ENCODE data around the gene RAB40B. TPM values are rescaled to one million over a fixed set of nuclear protein-coding genes. Genes with fewer than 3 reads are reported as not detected.
"Not testable (repeated sequence)": the region's sequence is repeated elsewhere in the genome, so short reads cannot be mapped to it uniquely, and the experiment has no call there.

RAB40B gene
- total and polyA plus RNA-seq, 4 experiments from 2014 or later, result 2.6 to 5.8 (median 4.5) TPM

DNA sequence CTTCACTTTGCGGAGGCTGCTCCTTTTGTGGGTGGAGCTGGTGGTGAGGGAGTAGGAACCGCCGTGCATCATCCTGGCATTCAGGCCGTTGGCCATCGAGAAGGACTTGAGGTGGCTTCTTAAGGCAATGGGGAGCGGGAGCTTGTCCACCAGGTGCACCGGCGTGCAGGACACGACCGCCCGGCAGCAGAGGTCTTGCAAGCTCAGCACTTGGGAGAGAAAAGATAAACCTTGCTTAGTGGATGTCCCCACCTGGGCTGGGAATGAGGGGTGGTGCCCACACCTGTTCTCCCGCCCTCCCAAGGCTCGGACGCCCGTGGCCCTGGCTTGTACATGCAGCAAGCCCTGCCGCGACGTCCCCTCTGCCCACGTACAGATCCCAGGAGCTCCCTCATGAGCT is 40.6 kb downstream of the RAB40B start:
- no peak overlapping the region for H3K4me3 ChIP-seq (ENCODE audit: low read length in 2 of 2)
- H3K4me3 Mint-ChIP-seq, result no peak overlapping the region
- intact Hi-C loops (cut with micrococcal nuclease), result no loop called here
- H3K27ac ChIP-seq (ENCODE audit: low read depth, low read length), result no peak overlapping the region
- no peaks in the 10 kb centered on the region for H3K4me1 ChIP-seq (ENCODE audit: insufficient read depth, low read length)
- DNase-seq, result no peak
- POLR2A ChIA-PET (ENCODE audit: partially characterized antibody), result no interaction called here
- no peaks in the 10 kb centered on the region for H3K27me3 Mint-ChIP-seq
- no peak overlapping the region for H3K27ac Mint-ChIP-seq
- H3K9me3 ChIP-seq (ENCODE audit: control insufficient read depth in 1 of 2, low read length in 2 of 2), result no peaks in the 10 kb centered on the region
- CTCF ChIA-PET (ENCODE audit: partially characterized antibody), result no interaction called here
- H3K4me1 Mint-ChIP-seq, result no peaks in the 10 kb centered on the region
- no peaks in the 10 kb centered on the region for H3K36me3 ChIP-seq (ENCODE audit: insufficient read depth, low read length)
- H3K9me3 Mint-ChIP-seq, result no peaks in the 10 kb centered on the region
- peaks cover 0 to 10% of the 10 kb centered on the region in 2 donors for H3K36me3 Mint-ChIP-seq
- no peaks in the 10 kb centered on the region for H3K27me3 ChIP-seq (ENCODE audit: insufficient read depth, low read length)

DNA sequence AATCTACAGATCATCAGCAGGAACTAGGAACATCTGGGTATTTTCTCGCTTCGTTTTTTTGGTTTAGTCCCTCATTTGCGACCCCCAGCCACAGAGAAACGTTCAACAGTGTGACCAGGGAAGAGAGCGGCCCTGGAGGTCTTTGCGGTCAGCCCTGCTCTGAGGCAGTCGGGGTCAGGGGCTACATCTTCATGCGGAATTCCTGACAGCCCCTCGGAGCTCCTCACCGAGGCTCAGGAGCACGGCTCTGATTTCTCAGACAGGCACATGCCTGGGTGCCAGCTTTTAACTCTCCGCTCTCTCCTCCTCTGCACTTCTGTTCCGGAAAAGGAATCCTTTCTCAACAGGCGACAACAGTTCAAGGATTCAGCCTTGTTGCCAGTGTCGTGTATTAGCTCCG is 42.2 kb downstream of the RAB40B start:
- Mint-ChIP-seq H3K27ac (no peak overlapping the region), H3K27me3 (no peaks in the 10 kb centered on the region), H3K36me3 (peaks cover 0 to 10% of the 10 kb centered on the region in 2 donors), H3K4me3 (no peak overlapping the region), H3K4me1 (no peaks in the 10 kb centered on the region), H3K9me3 (no peaks in the 10 kb centered on the region)
- POLR2A ChIA-PET (ENCODE audit: partially characterized antibody), result no interaction called here
- no peak overlapping the region for H3K27ac ChIP-seq (ENCODE audit: low read depth, low read length)
- H3K4me1 ChIP-seq (ENCODE audit: insufficient read depth, low read length), result no peaks in the 10 kb centered on the region
- H3K27me3 ChIP-seq (ENCODE audit: insufficient read depth, low read length), result no peaks in the 10 kb centered on the region
- H3K4me3 ChIP-seq (ENCODE audit: low read length in 2 of 2), result no peak overlapping the region
- intact Hi-C loops (cut with micrococcal nuclease), result no loop called here
- H3K9me3 ChIP-seq (ENCODE audit: control insufficient read depth in 1 of 2, low read length in 2 of 2), result no peaks in the 10 kb centered on the region
- CTCF ChIA-PET (ENCODE audit: partially characterized antibody), result no interaction called here
- no peak for DNase-seq
- no peaks in the 10 kb centered on the region for H3K36me3 ChIP-seq (ENCODE audit: insufficient read depth, low read length)

DNA sequence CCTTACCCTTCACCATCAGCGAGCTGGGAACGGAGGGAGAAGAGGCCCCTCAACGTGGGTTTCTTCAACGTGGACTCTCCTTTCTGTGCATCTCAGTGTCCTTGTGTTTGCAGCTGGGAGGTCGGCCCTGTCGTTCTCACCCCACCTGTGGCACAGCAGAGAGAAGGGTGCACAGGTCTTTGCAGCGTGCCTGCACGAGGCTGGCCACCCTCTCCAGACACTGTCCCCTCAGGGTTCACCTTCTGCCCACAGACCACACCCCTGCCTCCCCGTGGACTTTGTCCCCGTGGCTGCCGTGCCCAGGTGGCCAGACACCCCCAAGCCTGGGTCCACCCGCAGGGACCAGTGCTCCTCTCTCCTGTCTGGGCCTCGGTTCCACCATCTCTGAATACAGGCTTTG is 43.0 kb downstream of the RAB40B start:
- Mint-ChIP-seq H3K9me3 (no peaks in the 10 kb centered on the region), H3K27ac (no peak overlapping the region), H3K36me3 (peaks cover 0 to 10% of the 10 kb centered on the region in 2 donors), H3K4me3 (no peak overlapping the region), H3K4me1 (peaks cover 0 to 4% (median 0%) of the 10 kb centered on the region in 4 donors), H3K27me3 (no peaks in the 10 kb centered on the region)
- Histone ChIP-seq H3K27ac (ENCODE audit: low read depth, low read length) (no peak overlapping the region), H3K4me3 (ENCODE audit: low read length in 2 of 2) (no peak overlapping the region), H3K36me3 (ENCODE audit: insufficient read depth, low read length) (no peaks in the 10 kb centered on the region), H3K27me3 (ENCODE audit: insufficient read depth, low read length) (no peaks in the 10 kb centered on the region), H3K4me1 (ENCODE audit: insufficient read depth, low read length) (no peaks in the 10 kb centered on the region), H3K9me3 (ENCODE audit: control insufficient read depth in 1 of 2, low read length in 2 of 2) (no peaks in the 10 kb centered on the region)
- CTCF ChIA-PET (ENCODE audit: partially characterized antibody), result no interaction called here
- intact Hi-C loops (cut with micrococcal nuclease), result no loop called here
- POLR2A ChIA-PET (ENCODE audit: partially characterized antibody), result no interaction called here
- DNase-seq, result no peak

DNA sequence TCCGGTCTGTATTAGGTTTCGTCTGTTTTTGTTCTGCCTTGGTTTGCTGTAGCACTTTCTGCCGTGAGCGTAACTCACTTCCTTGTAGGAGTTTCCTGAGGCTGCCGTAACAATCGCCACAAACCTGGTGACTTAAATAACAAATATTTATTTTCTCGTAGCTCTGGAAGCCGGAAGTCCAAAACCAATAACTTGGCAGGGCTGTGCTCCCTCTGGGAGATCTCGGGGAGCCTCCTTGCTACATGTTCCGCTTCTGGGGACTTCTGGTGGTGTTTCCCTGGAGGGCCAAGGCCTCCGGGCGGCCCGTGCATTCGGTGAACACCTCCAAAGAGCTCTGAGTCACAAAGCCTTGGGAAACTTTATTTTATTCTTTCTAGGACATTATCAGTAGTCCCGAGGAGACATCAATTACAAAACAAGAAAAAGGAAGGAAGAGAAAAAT is 43.4 kb downstream of the RAB40B start:
- Histone ChIP-seq H3K27ac (ENCODE audit: low read depth, low read length) (no peak overlapping the region), H3K4me3 (ENCODE audit: low read length in 2 of 2) (no peak overlapping the region), H3K9me3 (ENCODE audit: control insufficient read depth in 1 of 2, low read length in 2 of 2) (no peaks in the 10 kb centered on the region), H3K4me1 (ENCODE audit: insufficient read depth, low read length) (no peaks in the 10 kb centered on the region), H3K27me3 (ENCODE audit: insufficient read depth, low read length) (no peaks in the 10 kb centered on the region), H3K36me3 (ENCODE audit: insufficient read depth, low read length) (no peaks in the 10 kb centered on the region)
- intact Hi-C loops (cut with micrococcal nuclease), result no loop called here
- CTCF ChIA-PET (ENCODE audit: partially characterized antibody), result no interaction called here
- Mint-ChIP-seq H3K9me3 (no peaks in the 10 kb centered on the region), H3K4me3 (no peak overlapping the region), H3K36me3 (peaks cover 0 to 10% of the 10 kb centered on the region in 2 donors), H3K4me1 (peaks cover 0 to 4% (median under 1%) of the 10 kb centered on the region in 4 donors), H3K27me3 (no peaks in the 10 kb centered on the region), H3K27ac (peak overlapping the region in 1 of 7 donors; percentile 19)
- DNase-seq, result no peak
- POLR2A ChIA-PET (ENCODE audit: partially characterized antibody), result no interaction called here

DNA sequence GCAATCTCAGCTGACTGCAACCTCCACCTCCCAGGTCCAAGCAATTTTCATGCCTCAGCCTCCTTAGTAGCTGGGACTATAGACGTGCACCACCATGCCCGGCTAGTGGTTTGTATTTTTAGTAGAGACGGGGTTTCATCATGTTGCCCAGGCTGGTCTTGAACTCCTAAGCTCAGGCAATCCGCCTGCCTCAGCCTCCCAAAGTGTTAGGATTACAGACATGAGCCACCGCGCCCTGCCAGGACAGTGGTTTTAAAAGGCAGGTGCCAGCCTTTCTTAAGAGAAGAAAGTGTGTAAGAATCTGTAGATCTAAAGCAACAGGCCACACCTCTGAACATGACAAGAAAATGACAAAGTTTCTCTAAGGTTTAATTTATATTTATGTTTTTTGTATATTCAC is 43.9 kb downstream of the RAB40B start:
- not testable (repeated sequence) for H3K9me3 ChIP-seq (ENCODE audit: control insufficient read depth in 1 of 2, low read length in 2 of 2)

DNA sequence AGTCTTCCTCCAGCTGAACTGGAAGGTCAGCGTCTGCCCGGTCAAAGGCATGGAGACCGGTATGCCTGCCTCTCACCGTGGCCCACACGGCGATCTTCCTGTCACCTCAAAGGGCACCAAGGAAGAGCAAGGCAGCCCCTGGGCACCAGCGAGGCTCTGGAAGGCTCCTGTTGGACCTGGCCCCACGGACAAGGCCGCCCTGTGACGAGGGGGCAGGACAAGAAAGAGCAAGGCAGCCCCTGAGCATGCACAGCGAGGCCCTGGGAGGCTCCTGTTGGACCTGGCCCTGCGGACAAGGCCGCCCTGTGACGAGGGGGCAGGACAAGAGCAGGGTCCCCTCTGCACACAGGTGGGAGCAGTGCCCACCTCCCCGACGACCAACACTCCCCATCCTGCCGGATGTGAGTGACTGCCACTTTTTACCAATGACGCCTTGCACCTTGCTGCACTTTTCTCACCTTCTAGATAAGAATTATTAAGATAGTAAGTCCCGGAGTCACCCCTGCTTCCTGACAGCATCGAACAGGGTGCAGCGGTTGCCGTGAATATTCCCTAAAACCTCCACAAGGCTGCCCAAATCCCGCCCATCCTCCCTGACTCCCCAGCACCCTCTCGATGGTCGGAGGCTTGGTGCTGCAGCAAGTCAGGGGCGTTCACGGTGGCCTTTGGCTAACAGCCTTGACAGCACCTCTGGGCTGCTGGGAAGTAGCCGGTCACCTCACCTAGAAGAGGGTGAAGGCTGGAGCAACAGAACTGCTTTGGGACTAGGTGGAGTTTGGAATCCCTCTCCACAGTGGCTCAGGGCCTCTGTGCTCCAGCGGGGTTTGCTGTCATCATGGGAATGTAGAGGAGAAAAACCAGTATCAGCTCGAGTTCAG is 44.6 kb downstream of the RAB40B start:
- H3K27me3 Mint-ChIP-seq, result no peaks in the 10 kb centered on the region
- peaks cover 0 to 4% of the 10 kb centered on the region in 2 donors for H3K36me3 Mint-ChIP-seq
- Histone ChIP-seq H3K27me3 (ENCODE audit: insufficient read depth, low read length) (no peaks in the 10 kb centered on the region), H3K36me3 (ENCODE audit: insufficient read depth, low read length) (no peaks in the 10 kb centered on the region), H3K27ac (ENCODE audit: low read depth, low read length) (no peak overlapping the region), H3K4me1 (ENCODE audit: insufficient read depth, low read length) (peaks cover 4% of the 10 kb centered on the region), H3K4me3 (ENCODE audit: low read length in 2 of 2) (no peak overlapping the region), H3K9me3 (ENCODE audit: control insufficient read depth in 1 of 2, low read length in 2 of 2) (no peaks in the 10 kb centered on the region)
- peaks cover 0 to 4% (median 3%) of the 10 kb centered on the region in 4 donors for H3K4me1 Mint-ChIP-seq
- ChIA-PET POLR2A (ENCODE audit: partially characterized antibody) (no interaction called here), CTCF (ENCODE audit: partially characterized antibody) (no interaction called here)
- DNase-seq, result no peak
- intact Hi-C loops (cut with micrococcal nuclease), result no loop called here
- peaks cover 0 to 2% (median 0%) of the 10 kb centered on the region in 8 donors for H3K9me3 Mint-ChIP-seq
- no peak overlapping the region for H3K27ac Mint-ChIP-seq
- no peak overlapping the region for H3K4me3 Mint-ChIP-seq

More for the DNA sequence above, 43.9 kb downstream of the RAB40B start:
- H3K36me3 ChIP-seq (ENCODE audit: insufficient read depth, low read length); H3K4me1 ChIP-seq (ENCODE audit: insufficient read depth, low read length); DNase-seq; H3K4me3 Mint-ChIP-seq; H3K27me3 Mint-ChIP-seq; intact Hi-C loops (cut with micrococcal nuclease); H3K4me3 ChIP-seq (ENCODE audit: low read length in 2 of 2); H3K27me3 ChIP-seq (ENCODE audit: insufficient read depth, low read length); CTCF ChIA-PET (ENCODE audit: partially characterized antibody); H3K9me3 Mint-ChIP-seq; POLR2A ChIA-PET (ENCODE audit: partially characterized antibody); H3K4me1 Mint-ChIP-seq; H3K27ac ChIP-seq (ENCODE audit: low read depth, low read length); H3K36me3 Mint-ChIP-seq: not testable (repeated sequence)
- peak overlapping the region in 1 of 7 donors; percentile 19 for H3K27ac Mint-ChIP-seq

DNA sequence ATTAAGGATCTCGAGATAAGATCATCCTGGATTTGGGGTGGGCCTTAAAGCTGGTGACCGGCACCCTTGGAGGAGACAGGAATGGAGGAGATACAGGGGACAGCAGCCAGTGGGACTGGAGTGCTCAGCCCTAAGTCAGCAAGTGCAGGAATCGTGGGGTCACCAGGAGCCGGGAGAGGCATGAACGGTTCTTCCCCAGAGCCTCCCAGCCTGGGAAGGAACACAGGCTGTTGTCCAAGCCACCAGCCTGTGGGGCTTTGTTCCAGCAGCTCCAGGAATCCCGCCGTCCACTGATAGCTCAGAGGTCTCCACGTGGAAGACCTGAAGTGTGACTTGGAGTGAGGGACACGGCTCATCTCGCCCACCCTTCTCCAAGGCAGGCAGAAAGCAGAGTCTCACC is 47.8 kb downstream of the RAB40B start:
- Mint-ChIP-seq H3K9me3 (peaks cover 0 to 2% (median 0%) of the 10 kb centered on the region in 8 donors), H3K36me3 (peaks cover 0 to 3% of the 10 kb centered on the region in 2 donors), H3K4me1 (peaks cover 7 to 24% (median 13%) of the 10 kb centered on the region in 4 donors), H3K27ac (peak overlapping the region in 3 of 7 donors; percentile 41 to 90 (median 87)), H3K27me3 (no peaks in the 10 kb centered on the region), H3K4me3 (no peak overlapping the region)
- peaks cover 24% of the 10 kb centered on the region for H3K4me1 ChIP-seq (ENCODE audit: insufficient read depth, low read length)
- CTCF ChIA-PET (ENCODE audit: partially characterized antibody), result no interaction called here
- H3K27ac ChIP-seq (ENCODE audit: low read depth, low read length), result no peak overlapping the region
- H3K27me3 ChIP-seq (ENCODE audit: insufficient read depth, low read length), result no peaks in the 10 kb centered on the region
- H3K4me3 ChIP-seq (ENCODE audit: low read length in 2 of 2), result no peak overlapping the region
- H3K36me3 ChIP-seq (ENCODE audit: insufficient read depth, low read length), result no peaks in the 10 kb centered on the region
- DNase-seq, result no peak
- intact Hi-C loops (cut with micrococcal nuclease), result no loop called here
- POLR2A ChIA-PET (ENCODE audit: partially characterized antibody), result interaction anchor here (1.8 kb wide), 1 partner anchor 47 kb away, joined by 4 read pairs; no protein-coding TSS in a partner anchor
- H3K9me3 ChIP-seq (ENCODE audit: control insufficient read depth in 1 of 2, low read length in 2 of 2), result no peaks in the 10 kb centered on the region
